ENCODE results near the gene NFRKB. TPM values are rescaled to one million over a fixed set of nuclear protein-coding genes. Genes with fewer than 3 reads are reported as not detected.

NFRKB gene
- polyA plus RNA-seq, 4 donors: 35.7 to 50.7 (median 42.0) TPM

- no peak for DNase-seq (ENCODE audit: low read depth in 4 of 4, low spot score in 3 of 4)
Measured at GRCh38 chr11:129846508-129847335, 48.7 kb downstream of the NFRKB start.

Other genes with a start within 250 kb of the NFRKB start
- 10 to 100 TPM; 18.0 to 32.6 (median 21.4) TPM for gene TMEM45B, start 79.7 kb downstream of the NFRKB start, polyA plus RNA-seq (ENCODE audit: insufficient read length in 4 of 4)
- gene PRDM10, start 107.3 kb upstream of the NFRKB start, polyA plus RNA-seq (ENCODE audit: insufficient read length in 4 of 4): 10 to 100 TPM in 3 of 4 donors, 1 to 10 TPM in 1; 8.3 to 10.8 (median 10.3) TPM
- 100 to 1,000 TPM; 469 to 510 (median 500) TPM for gene APLP2, start 174.3 kb upstream of the NFRKB start, polyA plus RNA-seq (ENCODE audit: insufficient read length in 4 of 4)